ENCODE measurements around the gene TNNT3. TPM values are rescaled to one million over a fixed set of nuclear protein-coding genes. Genes with fewer than 3 reads are reported as not detected.

Gene TNNT3
- total RNA-seq (1 to 10 TPM in 5 of 7 donors, under 1 TPM in 1, not detected in 1; 0.97 to 4.9 (median 1.9) TPM), polyA plus RNA-seq (1 to 10 TPM in 2 of 3 donors, under 1 TPM in 1; 0.64 to 4.4 (median 3.5) TPM)
- long read RNA-seq, donor 1: 0 reads
- long read RNA-seq, donor 2: 0 reads

DNA sequence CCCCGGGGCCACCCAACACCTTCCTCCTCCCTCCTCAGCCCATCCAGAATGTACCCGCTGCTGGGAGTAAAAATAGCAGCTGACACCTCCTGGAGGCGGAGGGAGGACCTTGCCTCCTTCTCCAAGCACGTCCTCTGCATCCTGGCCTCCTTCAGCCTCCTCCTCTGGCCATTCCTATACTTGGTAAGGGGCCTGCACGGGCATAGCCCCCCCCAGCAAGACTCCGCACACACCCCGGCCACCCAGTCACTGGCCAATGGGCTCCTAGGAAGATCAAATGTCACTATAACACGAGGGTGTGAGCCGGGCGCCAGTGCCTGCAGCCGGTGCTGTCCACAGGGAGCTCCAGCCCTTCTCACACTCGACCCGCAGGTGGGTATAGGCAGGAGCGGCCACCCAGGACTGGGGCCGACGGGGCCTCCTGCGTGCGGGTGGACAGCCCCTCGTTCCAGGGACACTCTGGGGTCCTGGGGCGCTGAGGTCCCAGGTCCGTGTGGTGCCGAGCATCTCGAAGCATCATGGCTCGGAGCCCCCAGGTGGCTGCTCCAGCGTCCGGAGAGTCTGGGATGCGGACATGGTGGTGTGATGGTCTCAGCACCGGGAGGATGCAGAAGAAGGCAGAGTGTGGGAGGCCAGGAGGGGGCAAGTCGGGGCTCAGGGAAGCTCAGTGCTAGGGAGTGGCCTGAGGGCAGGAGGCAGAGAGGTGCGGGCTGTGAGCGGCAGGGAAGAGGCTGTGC is at the start of gene TNNT3:
TSS of gene TNNT3 (plus strand) at position 313 of the 737 bp plus-strand sequence. CDS start 3,172 bp downstream, outside the sequence.
- DNase-seq: peak; percentile 69
- peaks cover 0 to 20% (median 2%) of the 10 kb centered on the region in 6 donors for H3K4me1 ChIP-seq
- H3K4me3 ChIP-seq: no peak within 1 kb of the TSS
- H3K9me3 ChIP-seq: no peaks in the 10 kb centered on the region
- H3K27ac ChIP-seq: no peak within 1 kb of the TSS
- peaks cover 0 to 23% (median 0%) of the 10 kb centered on the region in 7 donors for H3K27me3 ChIP-seq (replicated peaks in 1 of 7)
- WGBS, 5 donors: 83 to 90% (median 85%) methylated on average over 21 to 31 of the region's 31 CpGs
- TF ChIP-seq CTCF (IDR thresholded peaks at IDR 0.05 in 8 of 11, conservative IDR thresholded peaks at IDR 0.05 in 3 of 11) (no peak), POLR2AphosphoS5 (IDR thresholded peaks at IDR 0.05) (peak in 2 of 3 donors; percentile 4 to 62)
- intact Hi-C loops (cut with DNase I; ENCODE audit: low total_unique reads): loop anchor here (5.0 kb wide), 1 partner anchor 37 kb away; no protein-coding TSS in a partner anchor
- no peaks in the 10 kb centered on the region for H3K36me3 ChIP-seq

- Histone ChIP-seq H3K27me3 (replicated peaks in 1 of 7) (no peaks in the 10 kb centered on the region), H3K9me3 (no peaks in the 10 kb centered on the region), H3K27ac (peak overlapping the region; percentile 48 to 87 (median 81)), H3K4me1 (peaks cover 25 to 96% (median 69%) of the 10 kb centered on the region in 6 donors), H3K4me3 (peak overlapping the region; percentile 32 to 71 (median 46)), H3K36me3 (peaks cover 0 to 52% (median 2%) of the 10 kb centered on the region in 6 donors)
- TF ChIP-seq CTCF (IDR thresholded peaks at IDR 0.05 in 8 of 11, conservative IDR thresholded peaks at IDR 0.05 in 3 of 11) (no peak), POLR2AphosphoS5 (IDR thresholded peaks at IDR 0.05) (no peak), POLR2A (IDR thresholded peaks at IDR 0.05) (no peak)
- 70 to 92% (median 77%) methylated on average over 8 to 12 of the region's 12 CpGs for WGBS, 5 donors
- DNase-seq: peak; percentile 72
- intact Hi-C loops (cut with DNase I; ENCODE audit: low total_unique reads): no loop called here
These were observed 49.2 kb upstream of the TNNT3 start for GRCh38 chr11:1870326-1870696.

DNA sequence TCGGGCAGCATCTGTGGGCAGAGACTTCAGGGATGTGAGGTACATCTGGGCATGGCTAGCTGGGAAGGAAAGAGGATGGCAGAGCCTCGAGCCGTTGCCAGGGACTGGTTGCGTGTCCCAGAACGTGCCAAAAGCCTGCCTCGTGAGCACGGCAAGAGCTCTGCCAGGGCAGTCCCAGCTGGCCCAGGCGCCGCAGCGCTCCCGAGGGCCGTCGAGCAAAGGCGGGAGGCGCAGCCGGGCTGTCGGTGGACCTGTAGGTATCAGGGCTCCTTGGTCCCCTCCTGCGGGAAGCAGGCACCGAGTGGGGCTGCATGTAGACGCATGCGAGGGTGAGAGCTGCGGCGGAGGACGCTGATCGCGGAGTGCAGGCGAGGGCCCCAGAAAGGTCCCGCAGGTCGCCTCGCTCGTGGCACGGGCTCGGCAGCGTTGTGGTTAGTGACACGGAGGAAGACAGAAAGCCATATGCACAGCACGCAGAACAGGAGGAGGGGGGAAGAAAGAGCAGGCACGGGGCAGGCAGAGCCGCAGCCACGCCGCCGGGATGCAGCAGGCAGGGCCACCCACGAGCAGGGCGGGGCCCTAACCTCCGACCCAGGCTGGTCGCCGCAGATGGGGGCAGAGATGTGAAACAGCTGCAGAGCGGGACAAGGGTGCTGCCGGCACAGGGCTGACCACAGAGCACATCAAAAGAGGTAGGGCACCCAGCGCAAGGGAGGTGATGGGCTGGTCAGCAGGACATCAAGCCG is 48.6 kb upstream of the TNNT3 start:
- intact Hi-C loops (cut with DNase I; ENCODE audit: low total_unique reads): no loop called here
- H3K4me1 ChIP-seq: peaks cover 22 to 96% (median 67%) of the 10 kb centered on the region in 6 donors

More for the DNA sequence above, 48.6 kb upstream of the TNNT3 start:
- Histone ChIP-seq H3K9me3 (no peaks in the 10 kb centered on the region), H3K27me3 (replicated peaks in 1 of 7) (no peaks in the 10 kb centered on the region), H3K27ac (peak overlapping the region; percentile 53 to 87 (median 81)), H3K4me3 (peak overlapping the region; percentile 32 to 71 (median 46)), H3K36me3 (peaks cover 0 to 52% (median 2%) of the 10 kb centered on the region in 6 donors)
- TF ChIP-seq CTCF (IDR thresholded peaks at IDR 0.05 in 8 of 11, conservative IDR thresholded peaks at IDR 0.05 in 3 of 11) (no peak), POLR2A (IDR thresholded peaks at IDR 0.05) (no peak), POLR2AphosphoS5 (IDR thresholded peaks at IDR 0.05) (peak; percentile 31 to 80 (median 65))
- peak; percentile 84 for DNase-seq
- 55 to 67% (median 62%) methylated on average over 47 to 50 of the region's 50 CpGs for WGBS, 5 donors
